Small intestine (tissue), 4 donors: ENCODE results near the gene ZNF282. TPM values are rescaled to one million over a fixed set of nuclear protein-coding genes. Genes with fewer than 3 reads are reported as not detected.

Experiments
- polyA plus RNA-seq, 4 donors: library from polyadenylated mRNA; stranded (reverse) in 3 of 4; unstranded in 1 of 4; fragments of 200-250 nt in 3 of 4; fragments of 120-200 nt in 1 of 4; gene quantifications; one replicate each; pipeline versions ENCODE4 v1.2.1 to v1.2.3, GENCODE V29; 2013
- donor health status: healthy with polysubstance abuse.
- donor health status: Bipolar disorder and iron deficiency.
- donor health status: healthy.

Gene ZNF282
- polyA plus RNA-seq, 4 donors: 11.1 to 28.4 (median 15.3) TPM

Other genes starting within 250 kb of the ZNF282 start
- 100 to 1,000 TPM in 2 of 4 donors, 10 to 100 TPM in 2; 19.9 to 239 (median 84.4) TPM for gene PDIA4, start 167.0 kb upstream of the ZNF282 start, polyA plus RNA-seq
- gene ZNF786, start 104.8 kb upstream of the ZNF282 start, polyA plus RNA-seq: 1 to 10 TPM; 2.5 to 8.3 (median 3.2) TPM
- 1 to 10 TPM in 1 of 4 donors, under 1 TPM in 3; 0.45 to 3.9 (median 0.76) TPM for gene ZNF425, start 69.2 kb upstream of the ZNF282 start, polyA plus RNA-seq
- gene ZNF398, start 48.1 kb upstream of the ZNF282 start, polyA plus RNA-seq: 1 to 10 TPM; 2.2 to 9.9 (median 3.2) TPM
- 10 to 100 TPM in 3 of 4 donors, 1 to 10 TPM in 1; 9.0 to 17.3 (median 15.6) TPM for gene ZNF212, start 44.1 kb downstream of the ZNF282 start, polyA plus RNA-seq
- 1 to 10 TPM; 3.2 to 9.8 (median 5.0) TPM for gene ZNF783, start 66.7 kb downstream of the ZNF282 start, polyA plus RNA-seq